ENCODE measurements around the gene HS1BP3.

DNA sequence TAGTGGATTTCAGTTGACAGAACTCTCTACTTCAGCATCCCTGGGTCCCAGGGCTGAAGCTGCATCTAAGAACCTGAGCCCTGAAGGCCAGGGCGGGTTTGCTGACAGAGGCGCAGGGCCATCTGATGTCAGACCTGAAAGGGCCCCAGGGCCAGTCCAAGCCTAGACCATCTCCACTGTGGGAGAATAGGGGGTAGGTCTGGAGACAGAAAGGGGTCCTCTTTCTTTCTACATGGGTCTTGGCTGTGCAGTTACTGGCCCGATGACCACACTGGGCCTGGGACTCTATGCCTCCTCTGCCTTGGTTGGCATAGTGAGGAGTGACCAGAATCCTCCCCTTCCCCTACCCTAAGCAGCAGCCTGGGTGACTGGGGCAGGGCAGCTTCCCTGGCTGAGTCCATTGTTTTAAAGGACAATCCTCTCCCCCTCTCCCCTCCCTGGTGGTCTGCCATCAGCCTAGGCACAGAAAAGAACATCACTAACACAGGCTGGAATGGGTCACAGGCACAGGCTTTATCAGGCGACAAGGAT, 34.5 kb downstream of the HS1BP3 start:
- TF ChIP-seq, protein P1, sequence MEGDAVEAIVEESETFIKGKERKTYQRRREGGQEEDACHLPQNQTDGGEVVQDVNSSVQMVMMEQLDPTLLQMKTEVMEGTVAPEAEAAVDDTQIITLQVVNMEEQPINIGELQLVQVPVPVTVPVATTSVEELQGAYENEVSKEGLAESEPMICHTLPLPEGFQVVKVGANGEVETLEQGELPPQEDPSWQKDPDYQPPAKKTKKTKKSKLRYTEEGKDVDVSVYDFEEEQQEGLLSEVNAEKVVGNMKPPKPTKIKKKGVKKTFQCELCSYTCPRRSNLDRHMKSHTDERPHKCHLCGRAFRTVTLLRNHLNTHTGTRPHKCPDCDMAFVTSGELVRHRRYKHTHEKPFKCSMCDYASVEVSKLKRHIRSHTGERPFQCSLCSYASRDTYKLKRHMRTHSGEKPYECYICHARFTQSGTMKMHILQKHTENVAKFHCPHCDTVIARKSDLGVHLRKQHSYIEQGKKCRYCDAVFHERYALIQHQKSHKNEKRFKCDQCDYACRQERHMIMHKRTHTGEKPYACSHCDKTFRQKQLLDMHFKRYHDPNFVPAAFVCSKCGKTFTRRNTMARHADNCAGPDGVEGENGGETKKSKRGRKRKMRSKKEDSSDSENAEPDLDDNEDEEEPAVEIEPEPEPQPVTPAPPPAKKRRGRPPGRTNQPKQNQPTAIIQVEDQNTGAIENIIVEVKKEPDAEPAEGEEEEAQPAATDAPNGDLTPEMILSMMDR (IDR thresholded peaks at IDR 0.05; ENCODE audit: low read depth, low read length, poor library complexity, severe bottlenecking): no peak
- no peak for TF ChIP-seq EZH2phosphoT487 (IDR thresholded peaks at IDR 0.05; ENCODE audit: borderline replicate concordance, low read length)

Measured in DOHH2 (cell line).